ENCODE measurements around the gene KRTAP9-9.
"Not testable (repeated sequence)": the region's sequence is repeated elsewhere in the genome, so short reads cannot be mapped to it uniquely, and the experiment has no call there.

The KRTAP9-9 gene

GRCh38 chr17:41265078-41265477 is 9.9 kb downstream of the KRTAP9-9 start, which contains the start of gene KRTAP9-6:
Gene KRTAP9-6 (plus strand): TSS chr17:41265378. CDS start chr17:41265378, 0 bp downstream.
- H3K36me3 ChIP-seq: no peaks in the 10 kb centered on the region
- H3K4me1 ChIP-seq (ENCODE audit: control insufficient read depth in 1 of 2, insufficient read depth in 1 of 2, low read depth in 1 of 2, low read length in 1 of 2): no peaks in the 10 kb centered on the region
- peaks cover 22% of the 10 kb centered on the region for H3K27me3 ChIP-seq
- no peak within 1 kb of the TSS for H3K4me3 ChIP-seq (ENCODE audit: low read depth in 1 of 2, low read length in 1 of 2)
- H3K27ac ChIP-seq: no peak within 1 kb of the TSS
- H3K9me3 ChIP-seq: no peaks in the 10 kb centered on the region
- TF ChIP-seq CTCF (IDR thresholded peaks at IDR 0.05): no peak

- Histone ChIP-seq H3K27ac (no peak overlapping the region), H3K4me1 (ENCODE audit: control insufficient read depth in 1 of 2, insufficient read depth in 1 of 2, low read depth in 1 of 2, low read length in 1 of 2) (no peaks in the 10 kb centered on the region), H3K27me3 (peaks cover 18% of the 10 kb centered on the region), H3K4me3 (ENCODE audit: low read depth in 1 of 2, low read length in 1 of 2) (no peak overlapping the region), H3K9me3 (no peaks in the 10 kb centered on the region), H3K36me3 (no peaks in the 10 kb centered on the region)
- TF ChIP-seq CTCF (IDR thresholded peaks at IDR 0.05): no peak
Measured at GRCh38 chr17:41267711-41268110, 12.5 kb downstream of the KRTAP9-9 start.

GRCh38 chr17:41271323-41271722 is 16.1 kb downstream of the KRTAP9-9 start:
- not testable (repeated sequence) for H3K27me3 ChIP-seq; H3K9me3 ChIP-seq; H3K4me3 ChIP-seq (ENCODE audit: low read depth in 1 of 2, low read length in 1 of 2); H3K4me1 ChIP-seq (ENCODE audit: control insufficient read depth in 1 of 2, insufficient read depth in 1 of 2, low read depth in 1 of 2, low read length in 1 of 2); H3K36me3 ChIP-seq; H3K27ac ChIP-seq

GRCh38 chr17:41271858-41272257 is 16.7 kb downstream of the KRTAP9-9 start:
- no peaks in the 10 kb centered on the region for H3K9me3 ChIP-seq
- no peaks in the 10 kb centered on the region for H3K36me3 ChIP-seq
- peaks cover 9% of the 10 kb centered on the region for H3K27me3 ChIP-seq
- H3K4me3 ChIP-seq (ENCODE audit: low read depth in 1 of 2, low read length in 1 of 2): no peak overlapping the region
- no peak overlapping the region for H3K27ac ChIP-seq
- TF ChIP-seq CTCF (IDR thresholded peaks at IDR 0.05): no peak
- H3K4me1 ChIP-seq (ENCODE audit: control insufficient read depth in 1 of 2, insufficient read depth in 1 of 2, low read depth in 1 of 2, low read length in 1 of 2): no peaks in the 10 kb centered on the region

- not testable (repeated sequence) for H3K4me1 ChIP-seq (ENCODE audit: control insufficient read depth in 1 of 2, insufficient read depth in 1 of 2, low read depth in 1 of 2, low read length in 1 of 2); H3K4me3 ChIP-seq (ENCODE audit: low read depth in 1 of 2, low read length in 1 of 2); H3K9me3 ChIP-seq; H3K27ac ChIP-seq; H3K36me3 ChIP-seq
- H3K27me3 ChIP-seq: peaks cover 21% of the 10 kb centered on the region
Measured at GRCh38 chr17:41275648-41276190, 20.5 kb downstream of the KRTAP9-9 start, which contains the start of gene KRTAP9-7. Gene KRTAP9-7 (plus strand): TSS chr17:41275698. CDS start chr17:41275698, 0 bp downstream.

GRCh38 chr17:41278176-41278955 is 23.2 kb downstream of the KRTAP9-9 start:
- Histone ChIP-seq H3K4me1 (ENCODE audit: control insufficient read depth in 1 of 2, insufficient read depth in 1 of 2, low read depth in 1 of 2, low read length in 1 of 2) (peaks cover under 1% of the 10 kb centered on the region in 2 experiments), H3K4me3 (ENCODE audit: low read depth in 1 of 2, low read length in 1 of 2) (no peak overlapping the region), H3K36me3 (no peaks in the 10 kb centered on the region), H3K9me3 (no peaks in the 10 kb centered on the region), H3K27me3 (peaks cover 21% of the 10 kb centered on the region), H3K27ac (no peak overlapping the region)
- no peak for TF ChIP-seq CTCF (IDR thresholded peaks at IDR 0.05)

All from neutrophil (primary cell).